ENCODE data around the gene GLIPR1L1.

The GLIPR1L1 gene

GRCh38 chr12:75350413-75350812 lies 15.9 kb downstream of the GLIPR1L1 start:
- no peak for DNase-seq (ENCODE audit: low read depth in 2 of 2)

GRCh38 chr12:75354011-75354410 lies 19.5 kb downstream of the GLIPR1L1 start:
- no peak for DNase-seq (ENCODE audit: low read depth in 2 of 2)

GRCh38 chr12:75360920-75361319 lies 26.4 kb downstream of the GLIPR1L1 start:
- no peak for DNase-seq (ENCODE audit: low read depth in 2 of 2)

GRCh38 chr12:75361408-75361807 lies 26.9 kb downstream of the GLIPR1L1 start:
- DNase-seq (ENCODE audit: low read depth in 2 of 2) = no peak

GRCh38 chr12:75364919-75365318 lies 30.4 kb downstream of the GLIPR1L1 start:
- DNase-seq (ENCODE audit: low read depth in 2 of 2) = no peak

GRCh38 chr12:75366629-75367028 lies 32.2 kb downstream of the GLIPR1L1 start:
- DNase-seq (ENCODE audit: low read depth in 2 of 2) = no peak

- DNase-seq (ENCODE audit: low read depth in 2 of 2) = no peak
Measured at GRCh38 chr12:75374971-75375370, 40.5 kb downstream of the GLIPR1L1 start.

- no peak for DNase-seq (ENCODE audit: low read depth in 2 of 2)
Measured at GRCh38 chr12:75378354-75378753, 43.9 kb downstream of the GLIPR1L1 start.

- DNase-seq (ENCODE audit: low read depth in 2 of 2) = no peak
Measured at GRCh38 chr12:75389061-75389460, 54.6 kb downstream of the GLIPR1L1 start.

- no peak for DNase-seq (ENCODE audit: low read depth in 2 of 2)
Measured at GRCh38 chr12:75389706-75390105, 55.2 kb downstream of the GLIPR1L1 start.

GRCh38 chr12:75390156-75390898 lies 55.9 kb downstream of the GLIPR1L1 start:
- DNase-seq (ENCODE audit: low read depth in 2 of 2) = no peak

- peak; percentile 75 to 78 for DNase-seq (ENCODE audit: low read depth in 2 of 2)
Measured at GRCh38 chr12:75390899-75391538, 56.5 kb downstream of the GLIPR1L1 start, which contains the start of gene GLIPR1L2. Gene GLIPR1L2, plus strand, starts transcription at chr12:75391089. Its CDS starts 28 bp downstream, at chr12:75391117.

GRCh38 chr12:75404231-75404630 lies 69.8 kb downstream of the GLIPR1L1 start:
- no peak for DNase-seq (ENCODE audit: low read depth in 2 of 2)

- no peak for DNase-seq (ENCODE audit: low read depth in 2 of 2)
Measured at GRCh38 chr12:75407683-75408082, 73.2 kb downstream of the GLIPR1L1 start.

GRCh38 chr12:75409830-75410229 lies 75.4 kb downstream of the GLIPR1L1 start:
- no peak for DNase-seq (ENCODE audit: low read depth in 2 of 2)

- no peak for DNase-seq (ENCODE audit: low read depth in 2 of 2)
Measured at GRCh38 chr12:75414671-75415070, 80.2 kb downstream of the GLIPR1L1 start.

- no peak for DNase-seq (ENCODE audit: low read depth in 2 of 2)
Measured at GRCh38 chr12:75419841-75420240, 85.4 kb downstream of the GLIPR1L1 start.

Data from stimulated activated CD4-positive, alpha-beta T cell treated with anti-CD3 and anti-CD28 coated beads, Interleukin-1b, Interleukin-23, amount 100 ng/mL, for 1 hour (primary cell).